OCI-LY7 (cell line): Measurements from ENCODE around the gene HOXA1.

ENCODE experiments used
- EZH2phosphoT487 ChIP-seq: fragments of 200-600 bp; sonication (generic); IDR thresholded peaks from 2 replicates; pipeline ENCODE4 v1.6.1; 2018; ENCODE audit warnings: low read depth, borderline replicate concordance, mild to moderate bottlenecking, mixed run types, antibody characterized with exemption, low read length, moderate library complexity, mixed read lengths
- TF ChIP-seq, protein P1 (sequence below): fragments of 200-600 bp; sonication (generic); conservative IDR thresholded peaks from 2 replicates; pipeline ENCODE4 v1.5.1; 2014; ENCODE audit warnings: mild to moderate bottlenecking, antibody characterized with exemption, low read length, moderate library complexity, mixed read lengths

DNA sequence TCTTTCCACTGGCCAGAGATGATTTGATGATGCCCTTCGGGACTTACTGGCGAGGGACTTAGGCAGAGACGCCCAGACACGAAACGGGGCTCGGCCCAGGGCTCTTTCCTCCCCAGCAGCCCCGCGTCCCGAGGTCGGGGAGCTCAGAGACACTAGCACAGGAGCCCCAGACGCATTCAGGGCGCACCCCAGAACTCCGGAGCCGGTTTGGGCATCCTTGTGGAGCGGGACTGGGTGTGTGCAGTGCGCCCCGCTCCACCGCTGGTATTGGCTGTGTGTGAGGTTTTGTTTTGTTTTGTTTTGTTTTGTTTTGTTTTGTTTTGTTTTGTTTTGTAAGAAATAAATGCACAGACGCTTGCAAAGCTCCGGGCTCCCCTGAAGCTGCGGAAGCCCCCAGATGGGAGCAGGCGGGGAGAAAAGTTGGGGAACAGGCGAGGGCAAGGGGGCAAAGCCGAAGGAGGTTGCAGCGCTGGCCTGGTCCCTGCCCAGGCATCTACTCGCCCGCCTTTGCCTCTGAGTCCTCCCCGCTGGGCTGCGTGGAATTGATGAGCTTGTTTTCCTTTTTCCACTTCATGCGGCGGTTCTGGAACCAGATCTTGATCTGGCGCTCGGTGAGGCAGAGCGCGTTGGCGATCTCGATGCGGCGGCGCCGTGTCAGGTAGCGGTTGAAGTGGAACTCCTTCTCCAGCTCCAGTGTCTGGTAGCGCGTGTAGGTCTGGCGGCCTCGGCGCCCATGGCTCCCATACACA lies 49.5 kb upstream of the HOXA1 start:
- TF ChIP-seq, protein P1, sequence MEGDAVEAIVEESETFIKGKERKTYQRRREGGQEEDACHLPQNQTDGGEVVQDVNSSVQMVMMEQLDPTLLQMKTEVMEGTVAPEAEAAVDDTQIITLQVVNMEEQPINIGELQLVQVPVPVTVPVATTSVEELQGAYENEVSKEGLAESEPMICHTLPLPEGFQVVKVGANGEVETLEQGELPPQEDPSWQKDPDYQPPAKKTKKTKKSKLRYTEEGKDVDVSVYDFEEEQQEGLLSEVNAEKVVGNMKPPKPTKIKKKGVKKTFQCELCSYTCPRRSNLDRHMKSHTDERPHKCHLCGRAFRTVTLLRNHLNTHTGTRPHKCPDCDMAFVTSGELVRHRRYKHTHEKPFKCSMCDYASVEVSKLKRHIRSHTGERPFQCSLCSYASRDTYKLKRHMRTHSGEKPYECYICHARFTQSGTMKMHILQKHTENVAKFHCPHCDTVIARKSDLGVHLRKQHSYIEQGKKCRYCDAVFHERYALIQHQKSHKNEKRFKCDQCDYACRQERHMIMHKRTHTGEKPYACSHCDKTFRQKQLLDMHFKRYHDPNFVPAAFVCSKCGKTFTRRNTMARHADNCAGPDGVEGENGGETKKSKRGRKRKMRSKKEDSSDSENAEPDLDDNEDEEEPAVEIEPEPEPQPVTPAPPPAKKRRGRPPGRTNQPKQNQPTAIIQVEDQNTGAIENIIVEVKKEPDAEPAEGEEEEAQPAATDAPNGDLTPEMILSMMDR, result no peak
- TF ChIP-seq EZH2phosphoT487, result no peak
